HepG2 (cell line): ENCODE results near the gene DOCK4. TPM values are rescaled to one million over a fixed set of nuclear protein-coding genes. Genes with fewer than 3 reads are reported as not detected.

ENCODE experiments used
- AFF4 ChIP-seq: sonication (generic); formaldehyde crosslinking; IDR thresholded peaks from 2 replicates; pipeline ENCODE4 v1.4.0; 2020; ENCODE audit warnings: missing genetic modification reagents
- ARNT2 ChIP-seq: sonication (generic); formaldehyde crosslinking; IDR thresholded peaks from 2 replicates; pipeline ENCODE4 v1.8.0; 2022; ENCODE audit warnings: mild to moderate bottlenecking, low read depth, missing genetic modification reagents, moderate library complexity
- BRD4 ChIP-seq: sonication (generic); formaldehyde crosslinking; IDR thresholded peaks from 2 replicates; pipeline ENCODE4 v1.4.0; 2020; ENCODE audit warnings: missing genetic modification reagents
- ERF ChIP-seq: IDR thresholded peaks from 2 replicates; pipeline ENCODE4 v1.6.1; 2018; ENCODE audit warnings: missing biosample characterization, missing genetic modification reagents
- GZF1 ChIP-seq: sonication (generic); formaldehyde crosslinking; IDR thresholded peaks from 2 replicates; pipeline ENCODE4 v1.5.1; 2020; ENCODE audit warnings: mild to moderate bottlenecking, missing genetic modification reagents
- HCFC1 ChIP-seq: fragments of 150-350 bp; IDR thresholded peaks from 2 replicates; pipeline ENCODE4 v1.6.1; 2014; ENCODE audit warnings: low read depth, low read length
- HMGXB3 ChIP-seq: sonication (generic); formaldehyde crosslinking; IDR thresholded peaks from 2 replicates; pipeline ENCODE4 v1.4.0; 2020; ENCODE audit warnings: missing genetic modification reagents, borderline replicate concordance
- MBD4 ChIP-seq: IDR thresholded peaks from 2 replicates; pipeline ENCODE4 v1.6.1; 2012; ENCODE audit warnings: low read length, inconsistent platforms, borderline replicate concordance
- ZBTB4 ChIP-seq: sonication (generic); formaldehyde crosslinking; IDR thresholded peaks from 2 replicates; pipeline ENCODE4 v1.4.0; 2020; ENCODE audit warnings: missing genetic modification reagents, mild to moderate bottlenecking, borderline replicate concordance
- ZNF557 ChIP-seq: sonication (generic); formaldehyde crosslinking; IDR thresholded peaks from 2 replicates; pipeline ENCODE4 v1.4.0; 2020; ENCODE audit warnings: missing genetic modification reagents
- ZNF615 ChIP-seq: sonication (generic); formaldehyde crosslinking; IDR thresholded peaks from 2 replicates; pipeline ENCODE4 v1.5.0; 2020; ENCODE audit warnings: mild to moderate bottlenecking, missing genetic modification reagents, borderline replicate concordance
- ZNF639 ChIP-seq: conservative IDR thresholded peaks from 2 replicates; pipeline ENCODE4 v1.6.1; 2018; ENCODE audit warnings: missing genetic modification reagents
- polyA plus RNA-seq, 8 experiments: library from polyadenylated mRNA; depleted of rRNA in 3 of 8; stranded (reverse) in 7 of 8; unstranded in 1 of 8; fragments of >200 nt; fragmentation: Illumina TruSeq in 4 of 8; extraction: Trizol in 4 of 8; gene quantifications; 2 replicates each; pipeline versions ENCODE4 v1.2.1 to v1.2.3, GENCODE V29; 2011 to 2016; ENCODE audit warnings: low read depth in 4 of 8, missing spikeins in 1 of 8, mixed read lengths in 1 of 8; ENCODE audit not compliant: insufficient read depth in 1 of 8
- total RNA-seq, 5 experiments: library from RNA; depleted of rRNA; stranded (reverse); fragments of >200 nt; fragmentation: Illumina TruSeq; extraction: Trizol; gene quantifications; 2 replicates each; pipeline ENCODE4 v1.2.3, GENCODE V29; 2016; ENCODE audit warnings: low read depth in 1 of 5

Gene DOCK4
- total and polyA plus RNA-seq, 2 of the 13 experiments (the other 11 are each of a cell fraction or from before 2014, with no cell fraction given), result 13.5 to 17.4 TPM

- TF ChIP-seq ZNF639 (CRISPR knock-in tag) (no peak), ZNF615 (CRISPR knock-in tag) (no peak), ZNF557 (CRISPR knock-in tag) (no peak), ARNT2 (CRISPR knock-in tag) (no peak), HCFC1 (no peak), HMGXB3 (no peak), BRD4 (CRISPR knock-in tag) (no peak), MBD4 (no peak), GZF1 (CRISPR knock-in tag) (no peak), ZBTB4 (CRISPR knock-in tag) (no peak), AFF4 (CRISPR knock-in tag) (no peak), ERF (CRISPR knock-in tag) (no peak)
Measured at GRCh38 chr7:111752022-111752582, 454.1 kb downstream of the DOCK4 start (continued).
